HG02852 (cell line): Measurements from ENCODE around the gene MAP3K7CL.
"Not testable (repeated sequence)": the region's sequence is repeated elsewhere in the genome, so short reads cannot be mapped to it uniquely, and the experiment has no call there.

Experiments used
- ATAC-seq: cut with Tn5 transposase; IDR thresholded peaks from one replicate; pipeline ENCODE4 v1.9.1; 2021; ENCODE audit warnings: mild to moderate bottlenecking, moderate library complexity; ENCODE audit not compliant: unreplicated experiment

MAP3K7CL gene

DNA sequence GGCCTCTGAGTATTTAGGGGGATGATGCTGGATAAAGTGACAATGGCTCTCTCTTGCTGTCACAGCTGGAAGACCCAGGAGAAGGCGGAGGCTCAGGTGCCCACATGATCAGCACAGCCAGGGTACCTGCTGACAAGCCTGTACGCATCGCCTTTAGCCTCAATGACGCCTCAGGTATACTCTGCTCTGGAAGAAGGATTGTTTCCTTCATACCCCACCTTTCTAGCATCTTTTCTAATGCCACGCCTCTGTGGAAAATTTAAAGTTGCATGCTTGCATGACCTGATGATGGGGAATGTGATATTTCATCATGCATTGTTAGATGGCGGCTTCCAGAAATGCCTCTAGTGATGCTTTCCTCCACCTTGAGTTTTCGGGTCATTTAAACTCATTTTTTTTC is 2.8 kb downstream of the MAP3K7CL start:
- no peak for ATAC-seq

DNA sequence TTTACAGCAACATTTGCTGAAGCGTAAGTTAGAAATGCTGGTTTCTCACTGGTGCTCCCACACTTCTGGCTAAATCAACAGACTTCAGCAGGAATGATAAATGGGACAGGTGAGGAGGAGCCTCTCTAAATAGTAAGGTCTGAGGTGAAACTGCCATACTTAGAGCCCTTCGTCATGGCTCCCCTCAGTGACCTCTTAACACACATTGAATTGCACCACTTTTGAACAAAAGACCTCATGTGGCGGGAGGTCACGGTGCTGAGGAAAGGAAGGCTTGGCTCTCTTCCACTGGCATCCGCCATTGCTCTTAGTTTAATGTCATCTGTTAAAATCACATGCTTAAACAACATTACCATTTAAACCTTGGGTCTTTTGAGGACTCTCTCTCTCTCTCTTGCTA is 3.4 kb downstream of the MAP3K7CL start:
- no peak for ATAC-seq

DNA sequence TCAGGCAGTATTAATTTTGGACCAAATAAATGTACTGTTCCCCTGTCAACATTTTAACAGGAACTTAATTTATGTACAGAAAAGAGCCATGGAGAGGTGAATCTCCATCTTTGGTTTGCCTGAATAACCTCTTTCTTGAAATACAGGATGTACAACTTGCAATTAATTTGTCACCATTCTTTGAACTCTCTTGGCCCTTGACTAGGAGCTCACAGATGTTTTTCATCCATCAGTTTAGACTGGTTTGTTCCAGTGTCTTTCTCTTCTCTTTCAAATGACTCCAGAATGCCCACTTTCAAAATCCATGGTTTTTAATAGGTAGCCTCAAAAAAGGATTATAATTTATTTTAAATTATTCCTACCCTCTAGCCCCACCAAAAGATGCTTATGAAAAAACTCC is 5.0 kb downstream of the MAP3K7CL start:
- no peak for ATAC-seq

DNA sequence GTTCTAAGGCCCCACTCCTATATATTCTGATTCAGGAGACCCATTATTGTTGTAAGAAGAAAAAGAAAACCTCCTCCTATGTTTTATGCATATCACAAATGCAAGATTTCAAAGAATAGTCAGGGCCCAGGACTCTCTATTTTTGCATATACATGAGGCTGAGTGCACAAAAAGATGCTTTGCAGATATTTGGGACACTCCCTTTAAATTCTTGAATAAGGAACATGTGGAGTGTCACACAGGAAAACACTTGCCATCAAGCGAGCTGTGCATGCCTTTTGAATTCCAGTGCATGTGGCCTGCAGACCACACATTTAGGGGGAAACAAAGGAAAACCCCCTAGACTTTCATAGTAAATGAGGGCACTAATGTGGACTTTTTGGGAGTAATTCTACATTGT is 5.6 kb downstream of the MAP3K7CL start:
- no peak for ATAC-seq

DNA sequence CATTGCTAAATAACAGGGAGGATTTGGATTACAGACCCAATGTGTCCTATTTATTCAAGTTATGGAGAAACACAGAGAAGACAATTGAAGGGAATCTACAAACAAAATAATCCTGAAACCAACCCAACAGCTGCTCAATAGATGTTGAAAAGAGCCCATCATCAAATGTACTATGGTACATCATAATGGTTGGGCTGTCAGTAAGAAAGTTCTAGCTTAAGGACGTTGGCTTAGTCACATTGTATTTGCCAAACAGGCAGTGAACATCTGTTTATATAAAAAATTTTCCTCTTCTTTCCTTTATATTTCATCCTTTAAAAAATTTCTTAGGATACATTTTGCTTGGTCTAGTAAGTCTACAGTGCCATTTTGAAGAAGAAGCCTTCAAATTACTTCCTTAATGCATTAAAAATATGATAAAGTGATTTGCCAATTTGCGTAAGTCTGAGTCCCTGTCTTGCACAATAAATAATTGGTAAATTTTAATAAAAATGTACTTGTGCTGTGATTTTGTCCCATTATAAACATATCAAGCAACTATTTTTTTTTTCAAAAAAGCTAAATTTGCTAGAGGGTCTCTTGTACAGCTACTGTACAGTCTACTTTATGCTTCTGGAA is 14.4 kb downstream of the MAP3K7CL start:
- ATAC-seq = no peak

DNA sequence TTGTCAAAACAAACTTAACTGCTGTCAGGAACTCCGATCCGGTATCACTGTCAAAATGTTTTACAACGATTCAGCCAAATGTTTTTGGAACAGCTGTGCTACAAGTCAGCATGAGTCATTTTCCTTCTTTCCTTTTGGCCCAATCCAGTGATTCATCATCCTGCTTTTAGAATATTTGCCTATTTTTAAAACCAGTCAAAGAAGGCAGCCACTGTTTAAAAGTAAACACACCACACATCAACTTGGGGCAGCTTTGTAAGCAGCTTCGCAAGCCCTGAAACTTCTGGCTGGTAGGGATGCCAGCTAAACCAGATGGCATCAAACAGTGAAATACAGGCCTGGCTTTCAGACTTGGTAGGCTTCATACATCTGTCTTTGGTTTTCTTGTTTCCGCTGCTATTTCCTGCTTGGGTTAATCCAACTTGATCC is 14.9 kb downstream of the MAP3K7CL start:
- no peak for ATAC-seq

DNA sequence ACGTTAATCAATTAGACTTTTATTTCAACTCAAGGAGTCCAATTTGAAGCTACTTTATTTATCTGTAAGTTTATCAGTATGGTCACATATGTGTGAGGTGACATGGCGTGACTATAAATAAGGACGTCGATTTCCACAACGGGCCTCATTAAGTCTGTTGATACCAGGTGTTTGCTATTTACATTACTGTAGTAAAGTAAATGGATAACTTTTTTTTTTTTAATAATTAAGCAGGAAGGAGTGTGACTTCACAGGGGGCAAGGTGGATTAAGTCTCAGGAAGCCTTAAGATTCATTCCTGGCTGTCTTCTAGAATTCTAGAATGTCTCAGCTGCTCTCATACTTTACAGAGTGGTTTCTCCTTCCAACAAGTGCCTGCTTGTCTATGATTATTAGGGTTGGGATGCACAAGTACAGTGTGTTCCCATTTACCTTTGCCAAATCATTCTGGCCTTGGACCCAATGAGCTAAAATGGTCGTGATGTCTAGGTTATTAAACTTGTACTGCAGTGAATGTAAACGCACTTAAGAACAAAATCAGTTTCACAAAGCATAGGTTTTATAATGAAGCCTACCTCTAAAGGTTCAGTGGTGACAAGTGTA is 15.5 kb downstream of the MAP3K7CL start:
- ATAC-seq = no peak

DNA sequence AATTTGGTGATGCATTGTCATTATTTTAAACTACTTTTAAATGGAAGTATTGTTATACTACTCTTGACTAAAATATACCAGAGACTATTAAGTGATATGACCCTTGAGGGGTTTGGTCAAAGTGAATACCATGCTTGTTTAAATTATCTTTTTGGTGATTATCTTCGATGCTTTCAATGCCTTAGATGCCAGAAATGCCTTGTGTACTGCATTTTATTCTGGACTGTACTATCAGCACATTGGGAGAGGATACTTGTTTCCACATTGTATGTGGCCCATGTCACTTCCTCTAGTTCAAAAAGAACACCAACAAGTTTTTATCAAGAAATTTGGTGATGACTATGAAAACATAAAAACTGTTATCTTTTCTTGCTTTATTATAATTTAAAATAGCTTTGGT is 16.3 kb downstream of the MAP3K7CL start:
- no peak for ATAC-seq

DNA sequence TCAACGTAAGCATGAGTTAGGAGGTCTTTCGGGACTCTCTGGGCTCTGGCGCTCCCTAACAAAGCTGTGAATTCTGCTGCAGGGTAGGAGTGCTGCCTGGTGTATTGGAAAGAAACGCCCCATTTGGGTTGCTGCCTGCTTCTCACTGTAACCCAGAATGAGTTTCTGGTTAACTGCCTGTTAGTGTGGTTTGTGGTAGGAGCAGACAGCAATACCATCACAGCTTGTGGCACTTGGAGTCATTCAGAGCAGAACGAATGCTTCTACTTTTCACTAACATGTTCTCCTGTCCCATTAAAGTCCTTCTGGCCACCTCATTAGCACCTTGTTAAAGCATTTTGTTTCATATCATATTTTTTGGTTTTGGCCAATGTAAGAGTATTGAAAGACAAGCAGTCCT is 18.1 kb downstream of the MAP3K7CL start:
- no peak for ATAC-seq

DNA sequence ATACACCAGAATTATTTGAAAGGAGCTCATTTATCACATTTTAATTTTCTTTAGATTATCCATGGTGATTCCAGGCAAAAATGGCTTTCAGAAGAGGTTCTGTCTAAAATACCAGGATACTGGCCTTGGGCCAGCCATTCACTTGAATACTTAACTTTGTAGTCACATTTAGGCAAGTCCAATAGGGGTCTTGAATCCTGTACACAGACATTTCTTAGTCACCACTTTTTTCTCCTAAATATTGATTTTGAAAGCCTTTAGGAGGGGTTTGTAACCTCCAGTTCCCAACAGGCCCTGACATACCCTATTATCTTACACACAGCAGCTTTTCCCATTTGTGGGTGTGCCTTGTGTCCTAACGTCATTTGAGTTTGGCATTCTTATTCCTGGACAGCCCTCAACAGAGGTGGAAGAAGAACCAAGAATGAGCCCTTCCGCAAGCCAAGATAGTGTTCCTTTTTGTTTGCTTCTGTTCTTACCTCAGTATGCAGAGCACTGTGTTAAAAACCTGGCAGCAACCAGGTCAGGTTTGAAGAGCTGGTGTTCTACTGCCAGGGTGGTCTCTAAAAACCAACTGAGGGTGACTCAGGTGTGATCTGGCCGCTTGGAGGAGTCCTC is 19.5 kb downstream of the MAP3K7CL start:
- no peak for ATAC-seq

DNA sequence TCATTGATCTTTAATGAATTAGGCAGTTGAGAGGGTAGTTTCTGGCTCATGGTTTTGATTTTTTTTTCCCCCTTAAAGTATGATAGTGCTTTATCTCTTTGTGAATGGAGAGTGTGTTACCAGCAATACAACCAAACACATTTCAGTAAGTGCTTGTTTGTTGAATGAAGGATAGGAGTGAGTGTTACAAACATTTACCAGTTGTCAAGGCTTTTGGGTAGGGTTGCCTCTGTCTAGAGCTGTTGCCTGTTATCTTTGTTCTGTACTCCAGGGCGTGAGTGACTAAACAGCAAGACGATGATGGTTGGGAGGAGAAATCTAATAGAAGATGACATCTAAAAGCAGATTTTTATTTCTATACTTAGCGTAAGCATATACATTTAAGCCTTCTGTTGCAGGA is 21.5 kb downstream of the MAP3K7CL start:
- no peak for ATAC-seq

DNA sequence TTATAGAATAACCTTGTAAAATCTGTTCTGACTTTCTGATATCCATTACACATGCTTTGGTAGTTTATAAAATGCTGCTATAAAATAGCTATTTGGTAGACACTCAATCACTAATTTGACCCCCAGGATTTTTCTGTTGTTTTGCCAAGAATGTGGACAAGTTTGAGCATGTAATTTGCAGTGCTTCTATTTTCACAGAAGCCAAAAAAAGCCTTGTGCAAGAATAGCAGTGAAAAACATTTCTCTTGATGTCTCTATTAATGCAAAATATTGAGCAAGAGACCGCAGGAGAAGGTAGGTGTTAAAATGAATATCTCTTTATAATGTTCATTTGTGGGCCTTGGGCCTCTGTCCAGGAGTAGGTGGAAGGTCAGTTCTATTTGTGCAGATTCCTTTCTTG is 22.5 kb downstream of the MAP3K7CL start:
- no peak for ATAC-seq

DNA sequence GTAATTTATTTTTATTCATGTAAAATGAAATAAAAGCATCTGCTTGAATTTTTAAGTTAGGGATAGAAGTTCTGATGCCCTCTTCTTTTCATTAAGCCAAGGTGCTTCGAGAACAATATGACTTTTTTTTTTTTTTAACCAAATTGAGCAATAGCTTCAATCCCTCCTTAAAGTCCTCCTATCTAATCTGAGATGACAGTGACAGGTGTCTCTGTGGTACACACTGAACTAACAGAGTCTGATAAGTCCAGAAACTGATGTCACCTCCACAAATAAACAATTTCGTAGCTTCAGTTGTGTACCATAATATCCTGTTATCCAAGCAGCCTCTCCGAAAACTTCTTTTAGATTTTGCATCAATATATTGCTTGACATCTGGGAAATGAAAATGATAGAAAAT is 23.8 kb downstream of the MAP3K7CL start:
- no peak for ATAC-seq

DNA sequence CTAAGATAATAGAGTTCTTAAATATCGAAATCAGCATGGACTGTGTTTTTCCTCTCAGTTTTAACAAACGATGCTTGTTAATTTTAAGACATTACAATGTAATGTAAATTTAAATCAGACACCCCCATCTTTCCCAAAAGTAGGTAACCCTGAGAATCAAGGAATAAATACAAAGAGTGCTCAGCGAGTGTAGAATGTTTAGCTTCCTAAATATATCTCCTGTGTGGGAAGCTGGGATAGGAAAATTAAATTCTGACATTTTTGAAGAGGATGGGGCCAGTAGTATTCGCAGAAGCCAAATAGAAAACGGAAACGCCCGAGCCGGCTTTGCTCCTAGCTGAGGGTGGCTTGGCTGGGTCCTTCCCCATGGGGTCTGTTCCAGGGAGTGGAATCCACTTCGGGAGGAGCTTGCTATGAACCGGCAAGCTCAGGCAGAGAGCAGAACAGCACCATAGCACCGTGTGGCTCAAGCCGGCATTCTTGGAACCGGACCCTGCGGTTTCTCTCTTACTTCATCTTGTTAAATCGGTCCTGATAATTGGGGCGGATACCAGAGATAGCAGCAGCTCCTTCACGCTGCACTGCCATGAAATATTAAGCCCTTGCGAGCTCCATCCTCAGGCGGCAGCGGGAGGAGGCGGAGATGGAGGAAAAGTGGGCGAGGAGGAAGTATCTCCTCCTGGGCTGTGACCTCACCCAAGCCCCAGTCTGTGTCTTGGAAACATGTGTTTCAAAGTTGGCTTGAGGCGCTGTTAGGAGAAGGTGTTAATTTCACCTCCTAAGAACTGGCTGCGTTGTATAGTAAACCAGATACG is 24.9 kb downstream of the MAP3K7CL start:
- ATAC-seq = no peak

DNA sequence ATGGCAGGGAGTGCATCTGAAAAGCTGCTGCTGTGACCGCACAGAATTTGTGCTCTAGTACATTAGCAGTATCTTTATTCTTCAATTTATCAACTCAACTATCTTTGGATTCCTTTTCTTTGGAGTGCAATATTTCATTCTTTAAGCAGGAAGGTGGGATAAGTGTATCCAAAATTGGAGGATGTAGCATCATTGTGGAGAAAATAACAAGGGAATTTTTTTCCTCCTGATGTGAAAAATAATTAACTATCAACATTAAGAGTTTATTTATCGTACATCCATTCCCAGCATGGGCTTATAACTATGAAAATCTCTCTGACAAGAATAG is 25.5 kb downstream of the MAP3K7CL start:
- ATAC-seq = no peak

DNA sequence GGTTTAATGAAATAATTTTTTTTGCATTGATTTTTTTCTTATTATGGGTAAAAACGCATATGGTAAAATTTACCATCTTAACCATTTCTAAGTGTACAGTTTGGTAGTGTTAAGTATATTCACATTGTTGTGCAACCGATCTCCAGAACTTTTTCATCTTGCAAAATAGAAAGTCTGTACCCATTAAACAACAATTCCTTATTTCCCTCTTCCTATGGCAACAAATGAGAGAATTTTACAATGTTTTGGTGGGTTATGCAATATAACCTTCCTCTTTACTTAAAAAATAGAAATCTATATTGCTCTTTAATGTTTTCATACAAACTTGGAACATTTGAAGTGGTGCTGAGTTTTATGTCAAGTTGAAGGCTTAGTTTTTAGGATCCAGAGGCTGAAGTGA is 26.6 kb downstream of the MAP3K7CL start:
- ATAC-seq = no peak

DNA sequence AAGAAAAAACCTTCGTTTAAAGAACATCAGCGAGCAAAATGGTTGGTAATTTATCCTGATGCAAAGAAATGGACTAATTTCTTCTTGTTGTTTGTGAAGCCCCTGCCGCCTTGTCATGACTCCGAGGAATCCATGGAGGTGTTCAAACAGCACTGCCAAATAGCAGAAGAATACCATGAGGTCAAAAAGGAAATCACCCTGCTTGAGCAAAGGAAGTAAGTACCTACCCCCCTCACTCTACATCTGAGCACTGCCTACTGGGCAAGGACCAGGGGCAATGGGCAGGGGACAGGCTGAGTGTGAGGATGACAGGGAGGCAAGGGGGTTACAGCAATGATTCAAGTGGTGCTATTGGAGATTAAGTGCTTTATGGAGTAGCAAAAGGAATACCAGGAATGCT is 29.4 kb downstream of the MAP3K7CL start:
- no peak for ATAC-seq

DNA sequence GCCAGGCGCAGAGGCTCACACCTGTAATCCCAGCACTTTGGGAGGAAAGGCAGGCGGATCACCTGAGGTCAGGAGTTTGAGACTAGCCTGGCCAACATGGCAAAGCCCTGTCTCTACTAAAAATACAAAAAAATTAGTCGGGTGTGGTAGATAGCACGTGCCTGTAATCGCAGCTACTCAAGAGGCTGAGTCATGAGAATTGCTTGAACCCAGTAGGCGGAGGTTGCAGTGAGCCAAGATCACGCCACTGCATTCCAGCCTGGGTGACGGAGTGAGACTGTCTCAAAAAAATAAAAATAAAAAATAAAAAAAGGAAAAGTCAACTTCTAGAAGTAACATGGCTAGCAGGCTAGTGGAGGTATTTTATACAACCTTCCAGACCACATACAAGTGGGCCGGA is 32.4 kb downstream of the MAP3K7CL start:
- ATAC-seq = not testable (repeated sequence)

DNA sequence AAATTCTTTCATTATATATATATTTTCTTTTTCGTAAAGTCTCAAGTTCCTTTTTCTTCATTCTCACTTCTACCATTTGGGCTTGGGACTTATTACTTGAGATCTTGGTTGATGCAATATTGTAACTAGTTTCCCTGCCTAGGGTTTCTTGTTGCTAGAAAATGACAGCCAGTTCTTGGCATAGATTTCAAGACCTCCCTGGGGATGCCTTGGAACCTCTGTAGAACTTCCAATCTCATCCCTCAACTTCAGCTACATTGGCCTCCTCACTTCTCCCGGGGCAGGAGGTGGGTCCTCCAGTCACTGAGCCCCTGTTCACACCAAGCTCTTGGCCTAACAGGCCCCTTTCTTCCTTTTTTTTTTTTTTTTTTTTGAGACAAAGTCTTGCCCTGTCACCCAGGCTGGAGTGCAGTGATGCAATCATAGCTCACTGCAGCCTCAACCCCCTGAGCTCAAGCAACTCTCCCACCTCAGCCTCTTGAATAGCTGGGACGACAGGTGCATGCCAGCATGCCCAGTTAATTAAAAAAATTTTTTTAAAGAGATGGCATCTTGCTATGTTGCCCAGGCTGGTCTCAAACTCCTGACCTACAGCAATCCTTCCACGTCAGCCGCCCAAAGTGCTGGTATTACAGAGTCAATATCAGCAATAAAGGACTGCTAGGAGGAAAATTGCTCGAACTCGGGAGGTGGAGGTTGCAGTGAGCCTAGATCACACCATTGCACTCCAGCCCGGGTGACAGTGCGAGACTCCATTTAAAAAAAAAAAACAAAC is 33.1 kb downstream of the MAP3K7CL start:
- ATAC-seq = no peak

DNA sequence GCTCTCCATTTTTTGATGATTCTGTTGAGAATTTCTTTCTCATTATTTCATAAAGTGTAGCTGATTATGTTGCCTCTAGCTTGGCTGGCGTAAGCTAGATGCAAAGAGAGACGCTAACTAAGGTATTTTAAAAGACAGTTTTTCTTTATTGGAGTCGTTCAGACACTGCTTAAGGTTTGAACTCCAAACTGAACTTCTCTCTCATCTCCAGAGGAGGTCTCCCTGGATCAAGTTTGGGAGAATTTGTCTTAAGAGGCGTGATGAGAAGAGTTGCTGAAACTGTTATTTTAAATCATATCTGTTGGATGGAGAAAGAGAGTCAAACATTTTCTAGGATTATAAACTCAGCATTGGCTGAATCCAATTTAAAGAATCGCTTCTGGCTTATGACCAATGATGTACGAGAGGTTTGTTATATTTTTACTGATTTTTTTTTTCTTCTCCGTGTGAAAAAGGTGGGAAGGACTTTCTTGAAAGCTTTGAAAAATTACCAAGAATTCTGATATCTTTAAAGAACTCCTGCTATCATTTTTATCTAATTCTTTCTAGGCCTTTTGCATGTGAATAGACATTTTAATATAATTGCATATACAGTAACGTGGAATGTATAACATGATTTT is 34.0 kb downstream of the MAP3K7CL start:
- ATAC-seq = no peak

DNA sequence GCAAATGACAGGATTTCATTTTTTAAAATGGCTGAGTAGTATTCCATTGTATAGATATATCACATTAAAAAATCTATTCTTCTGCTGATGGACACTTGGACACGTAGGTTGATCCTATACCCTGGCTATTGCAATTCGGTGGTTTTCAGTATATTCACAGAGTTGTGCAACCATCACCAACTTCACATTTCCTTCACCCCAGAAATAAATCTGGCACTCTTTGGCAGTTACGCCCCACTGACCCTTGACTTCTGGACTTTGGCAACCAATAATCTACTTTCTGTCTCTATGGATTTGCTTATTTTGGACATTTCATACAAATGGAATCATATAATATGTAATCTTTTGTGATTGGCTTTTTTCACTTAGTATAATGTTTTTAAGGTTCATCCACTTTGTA is 35.9 kb downstream of the MAP3K7CL start:
- ATAC-seq = no peak
